ENCODE results near the gene ATP6V0D1. TPM values are rescaled to one million over a fixed set of nuclear protein-coding genes. Genes with fewer than 3 reads are reported as not detected.
"Not testable (repeated sequence)": the region's sequence is repeated elsewhere in the genome, so short reads cannot be mapped to it uniquely, and the experiment has no call there.

Gene ATP6V0D1
- total and polyA plus RNA-seq, 7 donors, result 60.2 to 104 (median 85.3) TPM

DNA sequence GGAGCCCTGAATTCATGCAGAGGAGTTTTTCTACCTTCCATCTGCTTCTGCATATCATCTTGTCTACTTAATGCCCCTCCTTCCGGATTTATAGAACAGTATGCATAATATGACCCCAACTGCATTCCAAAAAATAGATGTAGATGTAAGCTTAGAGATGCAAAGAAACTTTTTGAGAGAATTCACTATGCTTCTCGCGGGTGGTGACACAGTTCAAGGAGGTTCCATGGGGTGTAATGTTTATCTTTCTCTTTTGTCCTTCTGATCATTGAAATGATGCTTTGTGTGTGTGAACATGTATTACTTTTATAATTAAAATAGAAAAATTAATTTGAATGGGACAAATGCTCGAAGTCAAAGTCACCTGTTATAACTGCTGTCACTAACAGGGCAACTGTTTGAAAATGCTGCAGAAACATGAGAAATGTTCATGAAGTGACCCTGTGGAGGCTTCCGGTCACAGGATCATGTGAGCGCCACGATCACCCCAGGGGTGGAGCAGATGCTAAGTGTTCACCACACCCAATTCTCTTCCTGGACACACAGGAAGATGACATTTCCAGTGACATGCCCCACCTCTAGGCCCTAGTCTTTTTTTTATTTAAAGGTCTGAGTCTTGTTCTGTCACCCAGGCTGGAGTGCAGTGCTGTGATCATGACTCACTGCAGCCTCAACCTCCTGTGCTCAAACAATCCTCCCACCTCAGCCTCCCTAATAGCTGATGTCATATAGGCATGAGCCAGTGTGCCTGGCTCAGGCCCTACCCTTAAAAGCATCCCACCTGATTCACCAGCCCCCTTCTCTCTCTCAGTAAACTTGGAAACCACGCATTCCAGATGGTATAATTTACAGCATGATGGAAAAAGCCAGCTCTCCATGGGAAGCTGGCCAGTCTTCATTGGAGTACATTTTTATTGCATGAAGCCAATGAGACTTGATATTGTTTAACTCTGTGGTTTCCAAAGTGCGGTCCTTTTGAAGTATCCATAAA lies 23.4 kb upstream of the ATP6V0D1 start:
- no peak for TF ChIP-seq CTCF (IDR thresholded peaks at IDR 0.05)
- Histone ChIP-seq H3K4me1 (no peaks in the 10 kb centered on the region), H3K36me3 (ENCODE audit: insufficient read depth in 1 of 2, low read depth in 1 of 2) (no peaks in the 10 kb centered on the region), H3K9me3 (no peaks in the 10 kb centered on the region), H3K4me3 (no peak overlapping the region), H3K27ac (peak overlapping the region; percentile 46), H3K27me3 (ENCODE audit: insufficient read depth in 3 of 3, low read length in 2 of 3) (no peaks in the 10 kb centered on the region)
- DNase-seq (peak; percentile 41 to 72), ATAC-seq (peak in 3 of 4 donors; percentile 46 to 67 (median 52))
- intact Hi-C loops (cut with DNase I), result no loop called here
- 62 to 67% (median 66%) methylated on average over 9 of the region's 9 CpGs for WGBS, 3 donors

DNA sequence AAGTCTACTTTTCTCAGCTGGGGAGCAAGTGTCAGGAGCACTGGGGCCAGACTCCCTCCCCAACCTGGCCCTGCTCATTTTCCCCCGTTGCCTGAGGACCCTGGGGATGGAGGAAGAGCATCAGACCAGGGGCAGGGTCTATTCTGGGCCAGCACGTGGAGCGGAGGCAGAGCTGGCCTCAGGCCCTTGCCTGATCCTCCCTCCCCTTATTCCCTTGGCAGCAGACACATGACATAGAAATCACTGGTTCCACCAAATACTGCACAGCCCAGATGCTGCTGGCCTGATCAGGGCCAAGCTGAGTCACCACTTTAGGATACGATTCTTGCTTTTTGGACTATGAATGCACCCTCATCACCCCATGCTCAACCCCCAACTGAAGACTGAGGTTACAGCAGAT lies 18.1 kb upstream of the ATP6V0D1 start:
- WGBS, 3 donors, result 41 to 51% (median 45%) methylated on average over 4 of the region's 4 CpGs
- ATAC-seq, result peak; percentile 46 to 59 (median 56)
- intact Hi-C loops (cut with DNase I), result no loop called here
- Histone ChIP-seq H3K4me1 (no peaks in the 10 kb centered on the region), H3K9me3 (no peaks in the 10 kb centered on the region), H3K36me3 (ENCODE audit: insufficient read depth in 1 of 2, low read depth in 1 of 2) (peaks cover 0 to 4% of the 10 kb centered on the region in 2 donors), H3K27ac (no peak overlapping the region), H3K27me3 (ENCODE audit: insufficient read depth in 3 of 3, low read length in 2 of 3) (no peaks in the 10 kb centered on the region), H3K4me3 (no peak overlapping the region)
- peak; percentile 46 to 68 for DNase-seq
- TF ChIP-seq CTCF (IDR thresholded peaks at IDR 0.05), result no peak

- Histone ChIP-seq H3K4me3 (no peak overlapping the region), H3K9me3 (no peaks in the 10 kb centered on the region), H3K36me3 (ENCODE audit: insufficient read depth in 1 of 2, low read depth in 1 of 2) (no peaks in the 10 kb centered on the region), H3K27me3 (ENCODE audit: insufficient read depth in 3 of 3, low read length in 2 of 3) (no peaks in the 10 kb centered on the region), H3K27ac (no peak overlapping the region), H3K4me1 (no peaks in the 10 kb centered on the region)
- 88 to 89% (median 88%) methylated on average over 8 of the region's 8 CpGs for WGBS, 3 donors
- ATAC-seq (no peak), DNase-seq (no peak)
- intact Hi-C loops (cut with DNase I), result no loop called here
- TF ChIP-seq CTCF (IDR thresholded peaks at IDR 0.05), result no peak
These were observed 9.6 kb upstream of the ATP6V0D1 start for GRCh38 chr16:67490335-67491096.

DNA sequence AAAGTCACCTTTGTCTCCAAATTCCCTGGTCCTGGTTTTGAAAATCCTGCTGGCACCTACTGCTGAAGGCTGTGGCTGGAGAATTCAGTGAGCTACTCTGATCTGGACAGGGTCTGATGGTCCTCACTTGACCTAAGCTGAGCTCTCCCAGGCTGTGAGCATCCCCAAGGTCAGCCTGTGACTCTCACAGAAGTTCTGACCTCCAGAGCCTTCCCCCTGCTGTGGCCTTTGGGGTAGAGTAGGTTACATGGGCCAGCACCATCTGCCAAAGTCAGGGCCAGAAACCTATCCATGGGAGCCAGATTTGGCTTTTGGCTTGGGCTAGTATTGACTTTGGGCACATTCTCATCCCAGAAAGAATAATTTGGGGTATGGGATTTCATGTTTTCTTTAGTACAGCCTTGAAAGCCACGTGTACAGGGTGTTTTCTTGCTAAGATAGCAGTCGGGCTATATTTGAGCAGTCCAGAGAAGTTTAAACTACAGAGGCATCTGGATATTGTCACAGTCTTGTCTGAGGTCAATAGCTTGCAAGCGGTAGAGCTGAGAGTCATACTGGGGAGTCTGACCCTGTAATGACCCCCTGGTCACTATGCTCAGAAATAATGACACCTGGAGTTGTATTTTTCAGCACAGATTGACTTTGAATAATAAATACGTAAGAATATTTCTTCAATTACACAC lies 8.6 kb upstream of the ATP6V0D1 start:
- H3K4me3 ChIP-seq, result no peak overlapping the region
- H3K9me3 ChIP-seq, result no peaks in the 10 kb centered on the region
- ATAC-seq (no peak), DNase-seq (no peak)
- intact Hi-C loops (cut with DNase I), result no loop called here
- H3K4me1 ChIP-seq, result no peaks in the 10 kb centered on the region
- H3K36me3 ChIP-seq (ENCODE audit: insufficient read depth in 1 of 2, low read depth in 1 of 2), result peaks cover 0 to 6% of the 10 kb centered on the region in 2 donors
- WGBS, 3 donors, result 60 to 74% (median 66%) methylated on average over 4 of the region's 4 CpGs
- no peaks in the 10 kb centered on the region for H3K27me3 ChIP-seq (ENCODE audit: insufficient read depth in 3 of 3, low read length in 2 of 3)
- TF ChIP-seq CTCF (IDR thresholded peaks at IDR 0.05), result no peak
- H3K27ac ChIP-seq, result no peak overlapping the region

DNA sequence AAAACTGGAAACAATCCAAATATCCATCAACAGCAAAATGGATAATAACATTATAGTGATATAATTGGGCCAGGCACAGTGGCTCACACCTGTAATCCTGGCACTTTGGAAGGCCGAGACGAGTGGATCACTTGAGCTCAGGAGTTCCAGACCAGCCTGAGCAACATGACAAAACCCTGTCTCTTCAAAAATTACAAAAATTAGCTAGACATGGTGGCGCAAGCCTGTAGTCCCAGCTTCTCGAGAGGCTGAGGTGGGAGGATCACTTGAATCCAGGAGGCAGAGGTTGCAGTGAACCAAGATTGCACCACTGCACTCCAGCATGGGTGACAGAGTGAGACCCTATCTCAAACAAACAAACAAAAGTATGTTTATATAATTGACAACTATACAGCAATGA lies 6.6 kb upstream of the ATP6V0D1 start:
- H3K27me3 ChIP-seq (ENCODE audit: insufficient read depth in 3 of 3, low read length in 2 of 3); H3K4me1 ChIP-seq; H3K9me3 ChIP-seq; ATAC-seq; H3K4me3 ChIP-seq; DNase-seq; intact Hi-C loops (cut with DNase I); H3K27ac ChIP-seq: not testable (repeated sequence)
- peaks cover 0 to 11% of the 10 kb centered on the region in 2 donors for H3K36me3 ChIP-seq (ENCODE audit: insufficient read depth in 1 of 2, low read depth in 1 of 2)
- 86 to 96% (median 87%) methylated on average over 4 of the region's 4 CpGs for WGBS, 3 donors

Measured in psoas muscle (tissue), 8 donors.